Adrenal gland (tissue), 12 donors: ENCODE measurements around the gene TMEM63B. TPM values are rescaled to one million over a fixed set of nuclear protein-coding genes. Genes with fewer than 3 reads are reported as not detected.

Experiments used
- DNase-seq, 7 donors: peaks; one replicate each; pipeline ENCODE4 v3.0.0-alpha.2; 2019 to 2020
- H3K27ac ChIP-seq, 5 donors: fragments of 200-600 bp; sonication (generic) in 4 of 5; 1 replicate in 3 of 5; 2 replicates in 2 of 5; pipeline versions ENCODE4 v1.5.1 to v1.8.0; 2016 to 2020; ENCODE audit warnings: mild to moderate bottlenecking in 1 of 5
- H3K27me3 ChIP-seq: fragments of 200-600 bp; 2 replicates; pipeline ENCODE4 v1.8.0; 2021
- H3K36me3 ChIP-seq, 2 donors: fragments of 200-600 bp; replicated peaks in 1 of 2; 1 replicate in 1 of 2; 2 replicates in 1 of 2; pipeline versions ENCODE4 v1.5.1 to v1.8.0; 2018 to 2022
- H3K4me1 ChIP-seq, 2 donors: fragments of 200-600 bp; replicated peaks in 1 of 2; 1 replicate in 1 of 2; 2 replicates in 1 of 2; pipeline versions ENCODE4 v1.5.1 to v1.8.0; 2018 to 2021
- H3K4me3 ChIP-seq, 4 donors: fragments of 200-600 bp; sonication (generic) in 3 of 4; one replicate each; pipeline ENCODE4 v1.5.1; 2016 to 2018
- H3K9me3 ChIP-seq, 3 donors: fragments of 200-600 bp; sonication (generic) in 1 of 3; replicated peaks in 1 of 3; 1 replicate in 2 of 3; 2 replicates in 1 of 3; pipeline versions ENCODE4 v1.5.1 to v1.8.0; 2016 to 2021
- CTCF ChIP-seq, 6 experiments: fragments of 450-650 bp in 4 of 6; fragments of 200-600 bp in 2 of 6; sonication (generic) in 1 of 6; IDR thresholded peaks; 1 replicate in 5 of 6; 2 replicates in 1 of 6; pipeline versions ENCODE4 v1.5.1 to v1.8.0; 2016 to 2021; ENCODE audit warnings: antibody characterized with exemption in 6 of 6, mild to moderate bottlenecking in 2 of 6, moderate library complexity in 1 of 6
- POLR2A ChIP-seq, 2 donors: fragments of 450-650 bp; IDR thresholded peaks; one replicate each; pipeline ENCODE4 v1.6.1; 2017; ENCODE audit warnings: antibody characterized with exemption in 2 of 2, mild to moderate bottlenecking in 2 of 2, moderate library complexity in 1 of 2
- WGBS, 4 donors: extraction: QIAGEN DNeasy Blood & Tissue Kit in 2 of 4; methylation state at CpG; one replicate each; pipeline versions ENCODE4 v1.1.5 to v1.1.7; 2013 to 2017; 5-methylcytosine and 5-hydroxymethylcytosine counted together
- intact Hi-C, 2 donors: fragments of 100-400 bp; cut with DNase I; formaldehyde crosslinking; loops; one replicate each; pipeline versions ENCODE4 v1.14.1 to v1.15.0; 2022 to 2023
- polyA plus RNA-seq, 3 donors: library from polyadenylated mRNA; stranded (reverse); fragments of 200-250 nt in 2 of 3; fragments of 350-450 nt in 1 of 3; fragmentation: Illumina TruSeq in 1 of 3; extraction: RNeasy Lipid Tissue Mini Kit (QIAGEN cat#74804) in 1 of 3; gene quantifications; one replicate each; pipeline ENCODE4 v1.2.3, GENCODE V29; 2013 to 2014
- total RNA-seq, 9 donors: library from RNA; depleted of rRNA in 4 of 9; stranded (reverse); fragments of >200 nt in 4 of 9; fragments of 120-200 nt in 1 of 9; fragmentation: NEBNext Ultra II Directional in 1 of 9; extraction: Animal tissue kit (Norgen Biotek cat#: 25700) in 1 of 9; gene quantifications; one replicate each; pipeline versions ENCODE4 v1.1.0 to v1.2.4, GENCODE V29; 2013 to 2023
- donor health status: healthy with polysubstance abuse.
- donor health status: Bipolar disorder and iron deficiency.
- donor health status: DM: yes; HTN: yes; CAD: no.
- donor health status: DM: no; HTN: no; CAD: no.
- donor health status: DM: no; HTN: no; CAD: no.
- donor health status: DM: yes; HTN: yes; CAD: no.

TMEM63B gene
- total and polyA plus RNA-seq, 12 donors: 18.1 to 51.7 (median 36.4) TPM

GRCh38 chr6:44115866-44116265 is 11.5 kb upstream of the TMEM63B start:
- Histone ChIP-seq H3K4me3 (no peak overlapping the region), H3K4me1 (peaks cover 19 to 47% of the 10 kb centered on the region in 2 donors), H3K36me3 (peaks cover 0 to 44% of the 10 kb centered on the region in 2 donors), H3K27ac (peak overlapping the region in 1 of 5 donors; percentile 49), H3K9me3 (no peaks in the 10 kb centered on the region), H3K27me3 (no peaks in the 10 kb centered on the region)
- no peak for DNase-seq
- WGBS, 4 donors: 83 to 91% (median 86%) methylated on average over 5 of the region's 5 CpGs
- TF ChIP-seq POLR2A (IDR thresholded peaks at IDR 0.05): no peak
- no peak for TF ChIP-seq CTCF (IDR thresholded peaks at IDR 0.05)
- intact Hi-C loops: no loop called here

DNA sequence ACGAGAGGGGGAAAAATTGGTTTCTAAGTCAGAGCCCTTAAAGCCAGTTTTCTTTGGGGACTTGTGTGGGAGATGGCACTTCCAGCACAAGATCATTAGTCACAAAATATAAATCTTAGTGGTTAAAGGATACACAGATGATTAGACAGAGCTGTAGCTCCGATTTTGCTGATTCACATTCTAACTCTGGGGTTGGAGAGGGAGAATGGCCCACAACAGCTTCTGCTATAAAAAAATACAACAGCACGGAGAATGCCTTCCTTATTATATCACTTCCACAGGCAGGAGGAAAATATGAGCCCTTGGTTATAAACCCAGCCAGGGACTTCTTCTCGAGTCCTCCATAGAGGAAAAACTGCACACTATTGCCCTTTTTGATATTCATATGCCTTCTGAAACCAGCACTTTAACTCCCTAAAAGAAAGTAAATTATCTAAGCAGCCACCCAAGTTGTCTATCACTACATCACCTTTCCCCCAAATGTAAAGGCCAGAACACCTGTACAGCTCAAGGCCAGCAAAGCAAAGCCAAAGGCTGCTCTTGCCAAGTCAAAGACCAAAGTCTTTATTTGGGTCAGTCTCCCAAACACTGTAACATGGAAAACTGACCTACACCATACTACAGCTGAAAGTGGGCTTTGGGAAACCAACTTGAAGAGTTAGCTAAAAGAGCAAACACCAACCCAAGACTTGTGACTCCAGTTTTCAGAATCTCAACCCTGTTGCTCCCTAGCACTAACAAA is 10.5 kb upstream of the TMEM63B start:
- H3K4me1 ChIP-seq: peaks cover 19 to 56% of the 10 kb centered on the region in 2 donors
- H3K4me3 ChIP-seq: no peak overlapping the region
- peaks cover 0 to 34% of the 10 kb centered on the region in 2 donors for H3K36me3 ChIP-seq
- TF ChIP-seq CTCF (IDR thresholded peaks at IDR 0.05) (no peak), POLR2A (IDR thresholded peaks at IDR 0.05) (peak in 1 of 2 donors; percentile 42)
- no peaks in the 10 kb centered on the region for H3K9me3 ChIP-seq
- no peaks in the 10 kb centered on the region for H3K27me3 ChIP-seq
- WGBS, 4 donors: 41 to 56% (median 50%) methylated on average over 4 of the region's 4 CpGs
- H3K27ac ChIP-seq: peak overlapping the region in 3 of 5 donors; percentile 49 to 60 (median 50)
- intact Hi-C loops: no loop called here
- peak in 1 of 7 donors; percentile 35 for DNase-seq

DNA sequence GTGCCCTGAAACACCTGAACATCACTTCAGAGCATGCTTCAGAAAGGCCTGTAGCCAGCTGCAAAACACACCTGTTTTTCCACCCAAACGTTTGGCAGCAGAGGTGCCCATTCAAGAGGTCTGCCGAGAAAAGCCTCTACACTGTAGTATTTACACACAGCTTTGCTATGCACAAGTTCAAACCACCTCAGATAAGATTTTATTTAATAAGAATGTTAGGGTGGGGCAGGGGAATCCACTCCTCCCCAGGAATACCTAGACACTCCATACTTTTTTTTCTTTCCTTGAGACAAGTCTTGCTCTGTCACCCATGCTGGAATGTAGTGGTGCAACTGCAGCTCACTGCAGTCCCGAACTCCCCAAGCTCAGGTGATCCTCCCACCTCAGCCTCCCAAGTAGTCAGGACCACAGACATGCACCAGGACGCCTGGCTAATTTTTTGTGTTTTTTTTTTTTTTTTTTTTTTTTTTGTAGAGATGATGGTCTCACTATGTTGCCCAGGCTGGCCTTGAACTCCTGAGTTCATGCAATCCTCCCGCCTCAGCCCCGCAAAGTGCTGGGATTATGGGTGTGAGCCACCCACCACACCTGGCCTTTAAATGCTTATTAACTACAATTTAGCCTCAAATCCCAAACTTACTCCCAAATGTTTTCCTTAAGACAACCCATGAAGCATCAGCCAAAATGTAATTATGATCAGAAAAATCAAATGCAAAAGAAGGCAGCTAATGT is 9.8 kb upstream of the TMEM63B start:
- Histone ChIP-seq H3K9me3 (no peaks in the 10 kb centered on the region), H3K4me1 (peaks cover 25 to 64% of the 10 kb centered on the region in 2 donors), H3K27me3 (no peaks in the 10 kb centered on the region), H3K4me3 (no peak overlapping the region), H3K36me3 (peaks cover 0 to 27% of the 10 kb centered on the region in 2 donors), H3K27ac (peak overlapping the region in 2 of 5 donors; percentile 49 to 50)
- DNase-seq: no peak
- intact Hi-C loops: no loop called here
- no peak for TF ChIP-seq POLR2A (IDR thresholded peaks at IDR 0.05)
- TF ChIP-seq CTCF (IDR thresholded peaks at IDR 0.05): no peak
- 75 to 78% (median 76%) methylated on average over 6 of the region's 6 CpGs for WGBS, 4 donors

DNA sequence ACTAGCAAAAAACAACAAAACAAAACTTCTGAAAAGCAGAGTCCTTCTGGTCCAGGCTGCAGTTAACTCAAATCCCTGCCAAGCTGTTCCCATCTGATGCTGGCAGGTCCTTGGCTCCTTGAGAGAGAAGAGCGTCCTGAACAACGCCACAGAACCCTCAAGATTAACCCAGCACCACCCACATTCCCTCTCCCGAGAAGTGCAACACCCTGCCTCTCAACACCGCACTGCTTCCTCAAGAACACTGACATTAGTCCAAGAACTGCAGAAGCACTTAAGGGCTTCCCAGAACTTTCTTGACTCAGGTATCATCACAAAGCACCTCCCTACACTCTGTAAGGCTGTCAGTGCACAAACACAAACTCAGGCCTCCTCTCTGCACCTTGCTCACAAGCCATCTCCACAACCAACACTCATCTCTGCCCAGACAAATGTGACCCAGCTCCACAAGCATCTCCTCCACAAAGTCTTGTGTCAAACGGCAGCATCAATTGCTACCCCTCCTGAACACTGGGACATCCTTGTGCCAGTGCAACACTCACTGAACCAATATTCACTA is 7.6 kb upstream of the TMEM63B start:
- no peak for TF ChIP-seq CTCF (IDR thresholded peaks at IDR 0.05)
- TF ChIP-seq POLR2A (IDR thresholded peaks at IDR 0.05): no peak
- intact Hi-C loops: no loop called here
- 53 to 69% (median 57%) methylated on average over 5 of the region's 5 CpGs for WGBS, 4 donors
- Histone ChIP-seq H3K4me1 (peaks cover 38 to 85% of the 10 kb centered on the region in 2 donors), H3K27ac (no peak overlapping the region), H3K4me3 (no peak overlapping the region), H3K36me3 (peaks cover 0 to 8% of the 10 kb centered on the region in 2 donors), H3K9me3 (no peaks in the 10 kb centered on the region), H3K27me3 (no peaks in the 10 kb centered on the region)
- DNase-seq: no peak
